ENCODE data around the gene PAX5.

DNA sequence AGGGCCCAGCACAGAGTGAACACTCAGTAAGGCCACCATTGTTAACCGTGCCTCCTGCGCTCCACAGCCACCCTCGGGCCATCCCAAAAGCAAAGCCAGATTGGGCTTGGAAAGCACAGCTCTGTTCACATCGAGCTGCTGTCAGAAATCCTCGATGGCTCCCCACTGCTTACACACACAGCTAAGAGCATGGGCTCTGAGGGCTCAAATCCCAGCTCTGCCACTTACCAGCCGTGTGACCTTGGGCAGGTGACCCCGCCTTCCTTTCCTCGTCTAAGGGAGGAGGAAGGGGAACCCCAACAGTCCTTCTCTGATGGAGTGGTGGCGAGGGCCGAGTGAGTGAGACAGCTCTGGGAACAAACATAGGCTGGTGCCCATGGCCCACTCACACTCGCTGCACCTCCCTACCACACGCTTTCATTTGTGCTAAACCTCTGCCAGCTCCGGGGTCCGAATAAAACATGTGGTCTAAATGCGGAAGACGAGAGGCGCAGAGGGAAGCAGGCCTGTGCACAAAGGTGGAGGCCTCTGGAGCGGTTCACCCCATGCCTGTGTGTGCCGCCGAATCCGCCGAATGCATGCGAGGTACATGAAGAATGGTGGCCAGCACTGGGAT is 139.3 kb downstream of the PAX5 start:
- TF ChIP-seq CTCF (conservative IDR thresholded peaks at IDR 0.05 in 1 of 2, IDR thresholded peaks at IDR 0.05 in 1 of 2; ENCODE audit: low read depth in 1 of 2, low read length in 2 of 2) (no peak), EZH2 (IDR thresholded peaks at IDR 0.05; ENCODE audit: low read length, missing control alignments) (no peak)
